Mucosa of descending colon (tissue), 3 donors: ENCODE data around the gene MRFAP1. TPM values are rescaled to one million over a fixed set of nuclear protein-coding genes. Genes with fewer than 3 reads are reported as not detected.

ENCODE experiments used
- ATAC-seq: fragments of 200-7000 bp; cut with Tn5 transposase; one replicate; pipeline ENCODE4 v1.9.1; 2020; ENCODE audit warnings: mild to moderate bottlenecking, moderate library complexity
- DNase-seq, 3 donors: peaks; one replicate each; pipeline ENCODE4 v3.0.0-alpha.2; 2020
- H3K36me3 ChIP-seq: fragments of 200-600 bp; one replicate; pipeline ENCODE4 v1.8.0; 2021; ENCODE audit warnings: low read depth, mild to moderate bottlenecking
- H3K4me1 ChIP-seq: fragments of 200-600 bp; one replicate; pipeline ENCODE4 v1.8.0; 2021; ENCODE audit warnings: low read depth, mild to moderate bottlenecking
- H3K4me3 ChIP-seq: fragments of 200-600 bp; one replicate; pipeline ENCODE4 v1.8.0; 2021; ENCODE audit warnings: mild to moderate bottlenecking
- H3K9me3 ChIP-seq: fragments of 200-600 bp; one replicate; pipeline ENCODE4 v1.8.0; 2021; ENCODE audit warnings: mild to moderate bottlenecking
- CTCF ChIP-seq: fragments of 200-600 bp; IDR thresholded peaks from one replicate; pipeline ENCODE4 v1.8.0; 2022; ENCODE audit warnings: antibody characterized with exemption, mild to moderate bottlenecking
- intact Hi-C, 2 donors: fragments of 100-400 bp; cut with DNase I in 1 of 2; cut with micrococcal nuclease in 1 of 2; formaldehyde crosslinking; loops; one replicate each; pipeline versions ENCODE4 v1.11.0 to v1.11.1; 2022; cut with DNase I, micrococcal nuclease
- total RNA-seq, 3 donors: library from RNA; stranded (reverse); fragmentation: NEBNext Ultra II Directional in 2 of 3; extraction: Animal tissue kit (Norgen Biotek cat#: 25700) in 2 of 3; gene quantifications; one replicate each; pipeline versions ENCODE4 v1.2.1 to v1.2.4, GENCODE V29; 2021 to 2023
- donor health status: DM: no; HTN: no; CAD: no; lungs with moderate emphysema.
- donor health status: DM: no; HTN: no; CAD: no.
- donor health status: DM: no; HTN: yes; CAD: no.

The MRFAP1 gene
- total RNA-seq, 3 donors from 2014 or later: 115 to 244 (median 172) TPM

DNA sequence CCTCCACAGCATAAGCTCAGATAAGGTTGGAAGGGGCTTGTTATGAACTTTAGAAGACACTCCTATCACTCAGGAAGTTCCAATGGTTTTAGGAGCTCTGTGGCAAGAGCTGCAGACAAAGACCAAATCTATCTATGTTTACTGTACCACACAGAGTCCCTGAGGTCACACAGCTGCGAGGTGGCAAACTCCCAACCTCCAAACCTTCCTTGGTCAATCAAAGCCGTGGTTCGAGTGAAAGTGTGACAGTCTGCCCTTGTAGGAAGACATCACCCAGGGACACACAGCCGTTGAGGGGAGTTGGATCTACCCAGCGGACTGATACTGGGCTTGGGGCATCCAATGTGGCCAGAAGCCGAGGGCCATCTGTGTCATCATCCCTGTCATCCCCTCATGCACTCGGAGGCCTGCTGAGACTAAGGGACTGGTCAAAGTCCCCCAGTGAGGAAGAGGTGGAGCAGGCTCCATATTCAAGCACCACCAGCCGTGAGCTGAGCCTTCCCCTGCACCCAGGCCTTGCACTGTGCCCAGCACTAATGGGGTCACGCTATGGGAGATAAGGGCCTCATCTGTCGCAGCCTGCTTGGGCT is 38.7 kb upstream of the MRFAP1 start:
- no peaks in the 10 kb centered on the region for H3K4me1 ChIP-seq
- H3K9me3 ChIP-seq: peaks cover 5% of the 10 kb centered on the region
- H3K4me3 ChIP-seq: no peak overlapping the region
- intact Hi-C loops: no loop called here
- ATAC-seq (no peak), DNase-seq (no peak)
- H3K36me3 ChIP-seq: no peaks in the 10 kb centered on the region
- no peak for TF ChIP-seq CTCF

GRCh38 chr4:6602289-6602688 is 38.2 kb upstream of the MRFAP1 start:
- no peak for ATAC-seq
- no peak for TF ChIP-seq CTCF
- peaks cover 5% of the 10 kb centered on the region for H3K9me3 ChIP-seq
- intact Hi-C loops: no loop called here
- no peaks in the 10 kb centered on the region for H3K36me3 ChIP-seq
- no peaks in the 10 kb centered on the region for H3K4me1 ChIP-seq
- H3K4me3 ChIP-seq: no peak overlapping the region
- no peak for DNase-seq

DNA sequence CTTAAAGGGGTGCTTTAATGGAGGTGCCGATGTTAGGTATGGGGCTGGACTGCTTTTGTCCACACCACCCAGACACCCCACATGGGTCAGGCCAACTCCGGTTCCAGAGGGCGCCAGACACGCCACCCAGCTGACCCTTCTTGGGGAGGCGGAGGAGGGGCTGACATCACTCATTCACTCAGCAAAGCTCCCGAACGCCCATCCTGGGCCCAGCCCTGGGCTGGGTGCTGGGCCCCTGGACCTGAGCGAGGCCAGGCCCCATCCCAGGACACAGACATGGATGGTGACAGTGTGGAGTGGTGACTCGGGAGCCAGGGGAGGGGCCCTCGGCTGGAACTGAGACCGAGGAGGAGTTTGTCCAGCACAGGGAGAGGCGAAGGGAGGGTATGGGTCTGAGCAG is 37.4 kb upstream of the MRFAP1 start:
- Histone ChIP-seq H3K4me3 (no peak overlapping the region), H3K9me3 (peaks cover 5% of the 10 kb centered on the region), H3K4me1 (no peaks in the 10 kb centered on the region), H3K36me3 (no peaks in the 10 kb centered on the region)
- intact Hi-C loops: no loop called here
- no peak for TF ChIP-seq CTCF
- ATAC-seq (no peak), DNase-seq (no peak)

DNA sequence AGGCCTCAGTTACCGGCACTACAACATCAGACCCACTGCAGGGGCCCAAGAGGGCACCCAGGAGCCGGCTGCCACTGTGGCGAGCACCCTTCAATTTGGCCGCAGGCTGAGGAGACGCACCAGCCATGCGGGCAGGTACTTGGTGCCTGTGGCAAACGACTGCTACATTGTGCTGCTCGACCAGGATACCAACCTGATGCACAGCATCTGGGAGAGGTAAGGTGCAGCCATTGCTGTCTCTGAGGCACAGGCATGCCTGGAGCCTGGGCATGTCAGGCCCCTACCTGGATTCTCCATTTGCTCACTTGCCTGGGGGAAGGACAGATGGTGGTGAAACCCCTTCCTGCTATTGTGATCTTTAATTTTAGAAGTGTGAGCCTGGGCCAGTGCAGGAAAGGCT is 35.4 kb upstream of the MRFAP1 start:
- ATAC-seq: no peak
- intact Hi-C loops: no loop called here
- Histone ChIP-seq H3K4me1 (no peaks in the 10 kb centered on the region), H3K4me3 (no peak overlapping the region), H3K9me3 (peaks cover 5% of the 10 kb centered on the region), H3K36me3 (no peaks in the 10 kb centered on the region)
- no peak for DNase-seq
- TF ChIP-seq CTCF: no peak

DNA sequence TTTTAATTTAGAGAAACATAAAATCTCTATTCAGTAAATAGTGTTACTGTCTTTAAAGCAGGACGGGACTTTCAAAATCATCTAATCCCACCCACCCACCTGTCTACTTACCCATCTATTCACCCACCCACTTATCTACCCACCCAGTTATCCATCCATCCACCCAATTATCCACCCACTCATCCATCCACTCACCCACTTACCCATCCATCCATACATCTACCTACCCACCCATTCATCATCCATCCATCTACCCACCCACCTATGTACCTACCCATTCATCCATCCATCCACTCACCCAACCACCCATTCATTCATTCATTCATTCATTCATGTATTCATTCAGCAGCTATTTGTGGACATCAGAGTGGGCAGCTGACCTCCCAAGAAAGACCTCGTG is 34.9 kb upstream of the MRFAP1 start:
- H3K4me1 ChIP-seq: no peaks in the 10 kb centered on the region
- no peak for ATAC-seq
- no peak overlapping the region for H3K4me3 ChIP-seq
- no peak for TF ChIP-seq CTCF
- H3K36me3 ChIP-seq: no peaks in the 10 kb centered on the region
- no peak for DNase-seq
- intact Hi-C loops: no loop called here
- H3K9me3 ChIP-seq: peaks cover 5% of the 10 kb centered on the region
